HepG2 (cell line): ENCODE data around the gene RIMBP2. TPM values are rescaled to one million over a fixed set of nuclear protein-coding genes. Genes with fewer than 3 reads are reported as not detected.

Experiments
- ATAC-seq: fragments of 200-7000 bp; cut with Tn5 transposase; 3 replicates; pipeline ENCODE4 v1.9.1; 2020; ENCODE audit warnings: mild to moderate bottlenecking, moderate library complexity
- BruUV-seq: library from RNA; stranded (reverse); fragments of 400-500 nt; replicated peaks from 2 replicates; lab custom pipeline; 2021; lab: Mats Ljungman, UMichigan
- CTCF ChIA-PET: fragments of 300-600 bp; formaldehyde crosslinking; extraction: SDS; loops from one replicate; lab custom pipeline; 2021; ENCODE audit warnings: low total read pairs, inconsistent platforms, low intra/inter-chr PET ratio; lab: Yijun Ruan, JAX
- POLR2A ChIA-PET: fragments of 350-600 bp; sonication (Branson Sonifier 250); formaldehyde crosslinking; loops from one replicate; lab custom pipeline; 2020; ENCODE audit warnings: antibody characterized with exemption, inconsistent platforms; lab: Yijun Ruan, JAX
- DNase-seq: peaks from one replicate; pipeline ENCODE4 v3.0.0-alpha.2; 2015; ENCODE audit warnings: low spot score
- FAIRE-seq: peaks from 3 replicates; lab custom pipeline; 2011; peaks lifted over from hg19 to GRCh38; lab: Jason Lieb, UNC
- H2AFZ ChIP-seq: one replicate; pipeline ENCODE4 v1.6.1; 2011; ENCODE audit warnings: low read length, inconsistent platforms
- H3K27ac ChIP-seq: fragments of 300-600 bp; 3 replicates; pipeline ENCODE4 v1.8.0; 2011; ENCODE audit warnings: mixed run types, mild to moderate bottlenecking, mixed read lengths, low read length, inconsistent platforms; ENCODE audit not compliant: insufficient read depth; ENCODE audit errors: extremely low read length
- H3K27me3 ChIP-seq, 2 experiments: fragments of 200-600 bp in 1 of 2; 2 replicates in 1 of 2; 3 replicates in 1 of 2; pipeline versions ENCODE4 v1.6.0 to v1.8.0; 2011; ENCODE audit warnings: low read length in 2 of 2, mild to moderate bottlenecking in 2 of 2, moderate library complexity in 2 of 2, inconsistent platforms in 1 of 2; ENCODE audit not compliant: insufficient read depth in 2 of 2, control insufficient read depth in 1 of 2
- H3K36me3 ChIP-seq, 2 experiments: fragments of 200-600 bp in 1 of 2; replicated peaks in 1 of 2; 2 replicates in 1 of 2; 3 replicates in 1 of 2; pipeline versions ENCODE4 v1.5.1 to v1.8.0; 2011; ENCODE audit warnings: low read length in 2 of 2, inconsistent platforms in 1 of 2; ENCODE audit not compliant: insufficient read depth in 2 of 2, control insufficient read depth in 1 of 2
- H3K4me1 ChIP-seq: 2 replicates; pipeline ENCODE4 v1.5.1; 2012; ENCODE audit warnings: low read length, inconsistent platforms; ENCODE audit not compliant: insufficient read depth
- H3K4me2 ChIP-seq: 2 replicates; pipeline ENCODE4 v1.6.0; 2011; ENCODE audit warnings: low read depth, low read length, inconsistent platforms
- H3K4me3 ChIP-seq, 3 experiments: fragments of 200-600 bp in 1 of 3; sonication (generic), shearing (Covaris generic) in 1 of 3; replicated peaks in 1 of 3; 2 replicates each; pipeline ENCODE4 v1.5.1; 2011 to 2016; ENCODE audit warnings: low read length in 3 of 3, inconsistent platforms in 2 of 3, low read depth in 2 of 3, mild to moderate bottlenecking in 2 of 3, control low read depth in 1 of 3, mixed read lengths in 1 of 3; ENCODE audit not compliant: insufficient read depth in 1 of 3
- H3K79me2 ChIP-seq: one replicate; pipeline ENCODE4 v1.6.1; 2011; ENCODE audit warnings: low read length, inconsistent platforms; ENCODE audit not compliant: insufficient read depth
- H3K9ac ChIP-seq: 2 replicates; pipeline ENCODE4 v1.6.0; 2011; ENCODE audit warnings: mild to moderate bottlenecking, low read depth, low read length, inconsistent platforms; ENCODE audit not compliant: insufficient read depth
- H3K9me3 ChIP-seq: 2 replicates; pipeline ENCODE4 v1.5.1; 2012; ENCODE audit warnings: mild to moderate bottlenecking, low read length
- H4K20me1 ChIP-seq: 2 replicates; pipeline ENCODE4 v1.6.0; 2011; ENCODE audit warnings: inconsistent platforms, mild to moderate bottlenecking, low read length, moderate library complexity; ENCODE audit not compliant: insufficient read depth
- ESRRA ChIP-seq: sonication (generic); formaldehyde crosslinking; IDR thresholded peaks from 2 replicates; pipeline ENCODE4 v1.5.1; 2020; ENCODE audit warnings: mild to moderate bottlenecking, low read depth, missing genetic modification reagents
- HOXA7 ChIP-seq: sonication (generic); formaldehyde crosslinking; IDR thresholded peaks from 2 replicates; pipeline ENCODE4 v1.8.1; 2022; ENCODE audit warnings: mild to moderate bottlenecking, missing genetic modification reagents, moderate library complexity
- JUND ChIP-seq: sonication (generic); formaldehyde crosslinking; IDR thresholded peaks from 2 replicates; pipeline ENCODE4 v1.8.0; 2022; ENCODE audit warnings: mild to moderate bottlenecking, missing genetic modification reagents
- TCF12 ChIP-seq, 2 experiments: fragments of 450-650 bp in 1 of 2; sonication (generic) in 1 of 2; formaldehyde crosslinking in 1 of 2; IDR thresholded peaks; 2 replicates each; pipeline versions ENCODE4 v1.6.1 to v1.8.0; 2017 to 2022; ENCODE audit warnings: antibody characterized with exemption in 1 of 2, mild to moderate bottlenecking in 1 of 2, missing genetic modification reagents in 1 of 2, moderate library complexity in 1 of 2
- ZFYVE20 ChIP-seq: sonication (generic); formaldehyde crosslinking; IDR thresholded peaks from 2 replicates; pipeline ENCODE4 v1.8.0; 2023; ENCODE audit warnings: low read depth, mild to moderate bottlenecking, moderate library complexity, missing genetic modification reagents, borderline replicate concordance
- ZNF337 ChIP-seq: sonication (generic); formaldehyde crosslinking; IDR thresholded peaks from 2 replicates; pipeline ENCODE4 v1.5.1; 2020; ENCODE audit warnings: missing genetic modification reagents, low read depth, mild to moderate bottlenecking, borderline replicate concordance
- WGBS: methylation state at CpG from one replicate; pipeline ENCODE4 v1.1.6; 2017; ENCODE audit warnings: low lambda C conversion rate; 5-methylcytosine and 5-hydroxymethylcytosine counted together
- in situ Hi-C: cut with HindIII; loops from 2 replicates; pipeline ENCODE4 v1.10.0; 2017; ENCODE audit warnings: low pct_unique_long_range_greater_than_20kb; ENCODE audit not compliant: extremely low pct_ligation_motif_present
- intact Hi-C: fragments of 100-400 bp; cut with micrococcal nuclease; formaldehyde crosslinking; loops from one replicate; pipeline ENCODE4 v1.10.0; 2022; ENCODE audit not compliant: unreplicated experiment
- polyA plus RNA-seq, 8 experiments: library from polyadenylated mRNA; depleted of rRNA in 3 of 8; stranded (reverse) in 7 of 8; unstranded in 1 of 8; fragments of >200 nt; fragmentation: Illumina TruSeq in 4 of 8; extraction: Trizol in 4 of 8; gene quantifications; 2 replicates each; pipeline versions ENCODE4 v1.2.1 to v1.2.3, GENCODE V29; 2011 to 2016; ENCODE audit warnings: low read depth in 4 of 8, missing spikeins in 1 of 8, mixed read lengths in 1 of 8; ENCODE audit not compliant: insufficient read depth in 1 of 8
- total RNA-seq, 5 experiments: library from RNA; depleted of rRNA; stranded (reverse); fragments of >200 nt; fragmentation: Illumina TruSeq; extraction: Trizol; gene quantifications; 2 replicates each; pipeline ENCODE4 v1.2.3, GENCODE V29; 2016; ENCODE audit warnings: low read depth in 1 of 5
- TF ChIP-seq, protein P1 (sequence below): sonication (generic); formaldehyde crosslinking; IDR thresholded peaks from 2 replicates; pipeline ENCODE4 v1.4.0; 2020; ENCODE audit warnings: missing genetic modification reagents, borderline replicate concordance

Gene RIMBP2
- total and polyA plus RNA-seq, 2 of the 13 experiments (the other 11 are each of a cell fraction or from before 2014, with no cell fraction given): 0.03 TPM; not detected in 1

DNA sequence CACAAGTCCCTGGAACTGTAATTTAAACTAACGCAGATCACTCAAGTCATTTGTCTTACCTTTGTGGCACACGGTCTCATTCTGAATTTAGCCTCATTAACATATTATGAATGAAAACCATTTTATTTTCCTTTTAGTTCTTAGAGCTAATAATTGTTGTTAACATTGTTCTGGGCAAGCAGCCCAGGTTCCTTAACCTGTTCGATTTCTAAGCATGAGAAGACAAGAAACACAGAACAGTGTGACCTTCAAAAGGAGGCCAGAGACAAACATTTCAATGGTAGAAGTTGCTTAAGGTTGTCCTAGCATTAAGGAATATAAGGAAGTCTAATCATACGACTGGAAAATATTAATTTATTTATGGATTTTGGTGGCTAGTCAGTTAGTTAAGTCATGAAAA, 343.2 kb downstream of the RIMBP2 start:
- BruUV-seq: no TSS peak
- DNase-seq (no peak), FAIRE-seq (no peak), ATAC-seq (no peak)
- no peaks in the 10 kb centered on the region for H3K9me3 ChIP-seq
- no peak for TF ChIP-seq ZFYVE20 (CRISPR knock-in tag)
- ChIA-PET POLR2A (no interaction called here), CTCF (no interaction called here)
- H3K27me3 ChIP-seq: peaks cover 6 to 61% of the 10 kb centered on the region in 2 experiments; a peak in 3 of 5 replicates
- H2AFZ ChIP-seq: no peak overlapping the region
- H3K4me3 ChIP-seq: no peak overlapping the region
- H3K36me3 ChIP-seq: no peaks in the 10 kb centered on the region
- H4K20me1 ChIP-seq: no peaks in the 10 kb centered on the region
- H3K4me1 ChIP-seq: no peaks in the 10 kb centered on the region
- WGBS: 1% methylated on average over 4 of the region's 4 CpGs
- no peaks in the 10 kb centered on the region for H3K79me2 ChIP-seq
- H3K9ac ChIP-seq: no peak overlapping the region
- intact Hi-C loops (no loop called here), in situ Hi-C loops (no loop called here)
- no peak overlapping the region for H3K27ac ChIP-seq
- H3K4me2 ChIP-seq: no peak overlapping the region

DNA sequence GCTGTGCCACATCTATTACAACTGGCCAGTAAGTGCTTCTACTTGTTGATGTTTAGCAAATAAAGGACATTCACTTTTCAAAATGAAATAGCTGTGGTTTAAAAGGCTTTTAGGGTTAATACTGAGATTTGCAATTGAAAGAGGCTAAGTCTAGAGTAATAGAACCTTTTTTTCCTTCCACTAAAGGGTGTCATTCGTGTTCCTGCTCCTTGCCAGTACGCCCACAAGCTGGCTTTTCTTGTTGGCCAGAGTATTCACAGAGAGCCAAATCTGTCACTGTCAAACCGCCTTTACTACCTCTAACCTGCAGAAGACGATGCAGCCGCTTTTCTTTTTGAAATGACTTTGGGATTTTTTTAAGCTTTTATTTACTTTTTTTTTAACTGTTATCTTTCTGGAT, 344.8 kb downstream of the RIMBP2 start:
- H3K4me2 ChIP-seq: no peak overlapping the region
- WGBS: 3% methylated on average over 5 of the region's 5 CpGs
- H3K4me1 ChIP-seq: no peaks in the 10 kb centered on the region
- ChIA-PET CTCF (no interaction called here), POLR2A (no interaction called here)
- BruUV-seq: no TSS peak
- H2AFZ ChIP-seq: no peak overlapping the region
- no peak overlapping the region for H3K4me3 ChIP-seq
- FAIRE-seq (no peak), DNase-seq (no peak), ATAC-seq (no peak)
- no peak for TF ChIP-seq ZNF337
- no peak for TF ChIP-seq JUND
- no peak for TF ChIP-seq ESRRA (CRISPR knock-in tag)
- TF ChIP-seq, protein P1, sequence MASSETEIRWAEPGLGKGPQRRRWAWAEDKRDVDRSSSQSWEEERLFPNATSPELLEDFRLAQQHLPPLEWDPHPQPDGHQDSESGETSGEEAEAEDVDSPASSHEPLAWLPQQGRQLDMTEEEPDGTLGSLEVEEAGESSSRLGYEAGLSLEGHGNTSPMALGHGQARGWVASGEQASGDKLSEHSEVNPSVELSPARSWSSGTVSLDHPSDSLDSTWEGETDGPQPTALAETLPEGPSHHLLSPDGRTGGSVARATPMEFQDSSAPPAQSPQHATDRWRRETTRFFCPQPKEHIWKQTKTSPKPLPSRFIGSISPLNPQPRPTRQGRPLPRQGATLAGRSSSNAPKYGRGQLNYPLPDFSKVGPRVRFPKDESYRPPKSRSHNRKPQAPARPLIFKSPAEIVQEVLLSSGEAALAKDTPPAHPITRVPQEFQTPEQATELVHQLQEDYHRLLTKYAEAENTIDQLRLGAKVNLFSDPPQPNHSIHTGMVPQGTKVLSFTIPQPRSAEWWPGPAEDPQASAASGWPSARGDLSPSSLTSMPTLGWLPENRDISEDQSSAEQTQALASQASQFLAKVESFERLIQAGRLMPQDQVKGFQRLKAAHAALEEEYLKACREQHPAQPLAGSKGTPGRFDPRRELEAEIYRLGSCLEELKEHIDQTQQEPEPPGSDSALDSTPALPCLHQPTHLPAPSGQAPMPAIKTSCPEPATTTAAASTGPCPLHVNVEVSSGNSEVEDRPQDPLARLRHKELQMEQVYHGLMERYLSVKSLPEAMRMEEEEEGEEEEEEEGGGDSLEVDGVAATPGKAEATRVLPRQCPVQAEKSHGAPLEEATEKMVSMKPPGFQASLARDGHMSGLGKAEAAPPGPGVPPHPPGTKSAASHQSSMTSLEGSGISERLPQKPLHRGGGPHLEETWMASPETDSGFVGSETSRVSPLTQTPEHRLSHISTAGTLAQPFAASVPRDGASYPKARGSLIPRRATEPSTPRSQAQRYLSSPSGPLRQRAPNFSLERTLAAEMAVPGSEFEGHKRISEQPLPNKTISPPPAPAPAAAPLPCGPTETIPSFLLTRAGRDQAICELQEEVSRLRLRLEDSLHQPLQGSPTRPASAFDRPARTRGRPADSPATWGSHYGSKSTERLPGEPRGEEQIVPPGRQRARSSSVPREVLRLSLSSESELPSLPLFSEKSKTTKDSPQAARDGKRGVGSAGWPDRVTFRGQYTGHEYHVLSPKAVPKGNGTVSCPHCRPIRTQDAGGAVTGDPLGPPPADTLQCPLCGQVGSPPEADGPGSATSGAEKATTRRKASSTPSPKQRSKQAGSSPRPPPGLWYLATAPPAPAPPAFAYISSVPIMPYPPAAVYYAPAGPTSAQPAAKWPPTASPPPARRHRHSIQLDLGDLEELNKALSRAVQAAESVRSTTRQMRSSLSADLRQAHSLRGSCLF (CRISPR knock-in tag): no peak
- TF ChIP-seq HOXA7 (CRISPR knock-in tag): no peak
- TF ChIP-seq TCF12 (IDR thresholded peaks at IDR 0.05): no peak
- no peak for TF ChIP-seq TCF12 (CRISPR knock-in tag; IDR thresholded peaks at IDR 0.05)
- no peaks in the 10 kb centered on the region for H3K79me2 ChIP-seq
- H3K9me3 ChIP-seq: no peaks in the 10 kb centered on the region
- peaks cover 3 to 57% of the 10 kb centered on the region in 2 experiments; a peak in 4 of 5 replicates for H3K27me3 ChIP-seq
- no peak overlapping the region for H3K27ac ChIP-seq
- no peaks in the 10 kb centered on the region for H4K20me1 ChIP-seq
- in situ Hi-C loops: no loop called here
- no peak overlapping the region for H3K9ac ChIP-seq
- intact Hi-C loops: no loop called here
- H3K36me3 ChIP-seq: no peaks in the 10 kb centered on the region
